ENCODE measurements around the gene STPG3.
"Not testable (repeated sequence)": the region's sequence is repeated elsewhere in the genome, so short reads cannot be mapped to it uniquely, and the experiment has no call there.

STPG3 gene

GRCh38 chr9:137234055-137234697 lies 16.9 kb upstream of the STPG3 start:
- DNase-seq = no peak

- no peak for DNase-seq
Measured at GRCh38 chr9:137234758-137235423, 16.2 kb upstream of the STPG3 start.

- DNase-seq = no peak
Measured at GRCh38 chr9:137235424-137236237, 15.5 kb upstream of the STPG3 start.

GRCh38 chr9:137236238-137236935 lies 14.7 kb upstream of the STPG3 start:
- DNase-seq = peak; percentile 30

GRCh38 chr9:137236936-137237421 lies 14.1 kb upstream of the STPG3 start:
- DNase-seq = no peak

- DNase-seq = no peak
Measured at GRCh38 chr9:137237759-137238726, 13.0 kb upstream of the STPG3 start.

GRCh38 chr9:137239541-137240200 lies 11.4 kb upstream of the STPG3 start:
- not testable (repeated sequence) for DNase-seq

GRCh38 chr9:137240318-137240840 lies 10.7 kb upstream of the STPG3 start:
- DNase-seq = no peak

- peak; percentile 99 for DNase-seq
Measured at GRCh38 chr9:137240841-137241489, 10.1 kb upstream of the STPG3 start, which contains the start of gene TUBB4B. TUBB4B (plus strand) TSS chr9:137241287; CDS start chr9:137241361, 74 bp downstream.

- no peak for DNase-seq
Measured at GRCh38 chr9:137241490-137242268, 9.4 kb upstream of the STPG3 start.

- DNase-seq = no peak
Measured at GRCh38 chr9:137242269-137243203, 8.6 kb upstream of the STPG3 start.

GRCh38 chr9:137243266-137243625 lies 7.8 kb upstream of the STPG3 start:
- not testable (repeated sequence) for DNase-seq

GRCh38 chr9:137243626-137244485 lies 7.2 kb upstream of the STPG3 start:
- no peak for DNase-seq

- DNase-seq = no peak
Measured at GRCh38 chr9:137244486-137245449, 6.3 kb upstream of the STPG3 start.

GRCh38 chr9:137245450-137246421 lies 5.3 kb upstream of the STPG3 start:
- no peak for DNase-seq

Data from DMS 273 treated with DMSO at 0.1 percent for 48 hours (cell line).